Endothelial cell of umbilical vein (primary cell): ENCODE data around the gene ASIC1.

Experiments
- CTCF ChIP-seq, 2 donors: IDR thresholded peaks; 1 replicate in 1 of 2; 2 replicates in 1 of 2; pipeline ENCODE4 v1.5.1; 2011; ENCODE audit warnings: low read length in 2 of 2, mild to moderate bottlenecking in 2 of 2, moderate library complexity in 2 of 2, control low read depth in 1 of 2, inconsistent platforms in 1 of 2, low read depth in 1 of 2; ENCODE audit not compliant: insufficient read depth in 1 of 2; ENCODE audit errors: extremely low read depth in 1 of 2
- EZH2 ChIP-seq: IDR thresholded peaks from 2 replicates; pipeline ENCODE4 v1.6.1; 2012; ENCODE audit warnings: borderline replicate concordance, low read depth, mild to moderate bottlenecking, moderate library complexity, low read length, inconsistent platforms; ENCODE audit not compliant: severe bottlenecking
- FOS ChIP-seq: IDR thresholded peaks from 2 replicates; pipeline ENCODE4 v1.6.1; 2011; ENCODE audit warnings: mild to moderate bottlenecking, low read length, moderate library complexity, borderline replicate concordance; ENCODE audit not compliant: insufficient read depth
- GATA2 ChIP-seq: IDR thresholded peaks from 2 replicates; pipeline ENCODE4 v1.7.0; 2011; ENCODE audit warnings: low read depth, mild to moderate bottlenecking, moderate library complexity, mixed read lengths, low read length; ENCODE audit not compliant: insufficient read length, insufficient read depth
- JUN ChIP-seq: IDR thresholded peaks from 2 replicates; pipeline ENCODE4 v1.6.1; 2011; ENCODE audit warnings: borderline replicate concordance, low read depth; ENCODE audit not compliant: insufficient read length, insufficient read depth
- MAX ChIP-seq: IDR thresholded peaks from 2 replicates; pipeline ENCODE4 v1.6.1; 2011; ENCODE audit not compliant: insufficient read depth, insufficient read length
- MYC ChIP-seq: IDR thresholded peaks from one replicate; pipeline ENCODE4 v1.6.1; 2011; ENCODE audit warnings: mild to moderate bottlenecking, low read depth, low read length
- POLR2A ChIP-seq: IDR thresholded peaks from 2 replicates; pipeline ENCODE4 v1.6.1; 2012; ENCODE audit warnings: low read depth, mild to moderate bottlenecking, control low read depth, low read length
- POLR2AphosphoS5 ChIP-seq: IDR thresholded peaks from 2 replicates; pipeline ENCODE4 v1.6.1; 2012; ENCODE audit warnings: low read depth, mild to moderate bottlenecking, control low read depth, low read length, moderate library complexity; ENCODE audit not compliant: insufficient read depth

- TF ChIP-seq CTCF (IDR thresholded peaks at IDR 0.05; ENCODE audit: extremely low read depth in 1 of 2, insufficient read depth in 1 of 2, low read depth in 1 of 2, low read length in 2 of 2) (no peak), POLR2A (no peak), MAX (no peak), MYC (no peak), EZH2 (no peak), JUN (peak; percentile 80), POLR2AphosphoS5 (peak; percentile 41), GATA2 (no peak), FOS (peak; percentile 87)
Observed at GRCh38 chr12:50087995-50088394, 30.6 kb downstream of the ASIC1 start.
